ENCODE data around the gene BDKRB2.

The BDKRB2 gene

GRCh38 chr14:96245710-96246538, 41.3 kb downstream of the BDKRB2 start:
- H3K9me3 ChIP-seq (ENCODE audit: insufficient read depth, low read depth, low read length) = 0 out of 2 replicates have a peak, but pooled peaks cover 8% of the 10 kb centered on the region
- H3K27ac ChIP-seq (ENCODE audit: low read depth, low read length) = no peak overlapping the region
- H3K36me3 ChIP-seq (ENCODE audit: insufficient read depth, low read length) = no peaks in the 10 kb centered on the region
- H3K27me3 ChIP-seq (ENCODE audit: insufficient read depth, low read length) = no peaks in the 10 kb centered on the region
- H3K9ac ChIP-seq (ENCODE audit: low read depth, low read length) = no peak overlapping the region
- H3K4me1 ChIP-seq (ENCODE audit: insufficient read depth, low read length) = no peaks in the 10 kb centered on the region
- no peak overlapping the region for H3K4me3 ChIP-seq (ENCODE audit: low read length)
- WGBS = 94% methylated on average over 3 of the region's 3 CpGs

- 85% methylated on average over 1 of the region's 1 CpG for WGBS
- no peaks in the 10 kb centered on the region for H3K36me3 ChIP-seq (ENCODE audit: insufficient read depth, low read length)
Observed at GRCh38 chr14:96246539-96246847, 41.9 kb downstream of the BDKRB2 start.

GRCh38 chr14:96247031-96247430, 42.4 kb downstream of the BDKRB2 start:
- Histone ChIP-seq H3K9ac (ENCODE audit: low read depth, low read length) (no peak overlapping the region), H3K4me1 (ENCODE audit: insufficient read depth, low read length) (no peaks in the 10 kb centered on the region), H3K27me3 (ENCODE audit: insufficient read depth, low read length) (no peaks in the 10 kb centered on the region), H3K36me3 (ENCODE audit: insufficient read depth, low read length) (no peaks in the 10 kb centered on the region), H3K9me3 (ENCODE audit: insufficient read depth, low read depth, low read length) (0 out of 2 replicates have a peak, but pooled peaks cover 8% of the 10 kb centered on the region), H3K27ac (ENCODE audit: low read depth, low read length) (no peak overlapping the region), H3K4me3 (ENCODE audit: low read length) (no peak overlapping the region)
- WGBS = 91% methylated on average over 6 of the region's 6 CpGs

More at GRCh38 chr14:96246539-96246847, 41.9 kb downstream of the BDKRB2 start:
- Histone ChIP-seq H3K4me3 (ENCODE audit: low read length) (no peak overlapping the region), H3K9me3 (ENCODE audit: insufficient read depth, low read depth, low read length) (0 out of 2 replicates have a peak, but pooled peaks cover 8% of the 10 kb centered on the region), H3K4me1 (ENCODE audit: insufficient read depth, low read length) (no peaks in the 10 kb centered on the region), H3K9ac (ENCODE audit: low read depth, low read length) (no peak overlapping the region), H3K27ac (ENCODE audit: low read depth, low read length) (no peak overlapping the region), H3K27me3 (ENCODE audit: insufficient read depth, low read length) (no peaks in the 10 kb centered on the region)

GRCh38 chr14:96249029-96249428, 44.4 kb downstream of the BDKRB2 start:
- H3K36me3 ChIP-seq (ENCODE audit: insufficient read depth, low read length) = no peaks in the 10 kb centered on the region
- H3K27ac ChIP-seq (ENCODE audit: low read depth, low read length) = no peak overlapping the region
- WGBS = 96% methylated on average over 5 of the region's 5 CpGs
- H3K27me3 ChIP-seq (ENCODE audit: insufficient read depth, low read length) = no peaks in the 10 kb centered on the region
- H3K9me3 ChIP-seq (ENCODE audit: insufficient read depth, low read depth, low read length) = no peaks in the 10 kb centered on the region
- no peak overlapping the region for H3K4me3 ChIP-seq (ENCODE audit: low read length)
- no peak overlapping the region for H3K9ac ChIP-seq (ENCODE audit: low read depth, low read length)
- H3K4me1 ChIP-seq (ENCODE audit: insufficient read depth, low read length) = peaks cover 5% of the 10 kb centered on the region; the same call in 1 of the 2 replicates

- H3K9me3 ChIP-seq (ENCODE audit: insufficient read depth, low read depth, low read length) = no peaks in the 10 kb centered on the region
- no peak overlapping the region for H3K27ac ChIP-seq (ENCODE audit: low read depth, low read length)
- H3K27me3 ChIP-seq (ENCODE audit: insufficient read depth, low read length) = no peaks in the 10 kb centered on the region
- 62% methylated on average over 3 of the region's 3 CpGs for WGBS
- H3K9ac ChIP-seq (ENCODE audit: low read depth, low read length) = no peak overlapping the region
- H3K36me3 ChIP-seq (ENCODE audit: insufficient read depth, low read length) = no peaks in the 10 kb centered on the region
- H3K4me1 ChIP-seq (ENCODE audit: insufficient read depth, low read length) = peaks cover 5% of the 10 kb centered on the region; the same call in 1 of the 2 replicates
- no peak overlapping the region for H3K4me3 ChIP-seq (ENCODE audit: low read length)
Observed at GRCh38 chr14:96250485-96250884, 45.8 kb downstream of the BDKRB2 start.

- Histone ChIP-seq H3K36me3 (ENCODE audit: insufficient read depth, low read length) (no peaks in the 10 kb centered on the region), H3K9me3 (ENCODE audit: insufficient read depth, low read depth, low read length) (no peaks in the 10 kb centered on the region), H3K27me3 (ENCODE audit: insufficient read depth, low read length) (no peaks in the 10 kb centered on the region), H3K27ac (ENCODE audit: low read depth, low read length) (no peak overlapping the region), H3K4me1 (ENCODE audit: insufficient read depth, low read length) (peaks cover 5% of the 10 kb centered on the region; the same call in 1 of the 2 replicates), H3K4me3 (ENCODE audit: low read length) (no peak overlapping the region), H3K9ac (ENCODE audit: low read depth, low read length) (no peak overlapping the region)
- 94% methylated on average over 4 of the region's 4 CpGs for WGBS
Observed at GRCh38 chr14:96251656-96252155, 47.1 kb downstream of the BDKRB2 start.

- H3K9me3 ChIP-seq (ENCODE audit: insufficient read depth, low read depth, low read length) = no peaks in the 10 kb centered on the region
- no peak overlapping the region for H3K27ac ChIP-seq (ENCODE audit: low read depth, low read length)
- no peaks in the 10 kb centered on the region for H3K36me3 ChIP-seq (ENCODE audit: insufficient read depth, low read length)
- peaks cover 5% of the 10 kb centered on the region; the same call in 1 of the 2 replicates for H3K4me1 ChIP-seq (ENCODE audit: insufficient read depth, low read length)
- H3K4me3 ChIP-seq (ENCODE audit: low read length) = no peak overlapping the region
- H3K9ac ChIP-seq (ENCODE audit: low read depth, low read length) = no peak overlapping the region
- no peaks in the 10 kb centered on the region for H3K27me3 ChIP-seq (ENCODE audit: insufficient read depth, low read length)
- WGBS = 92% methylated on average over 19 of the region's 19 CpGs
Observed at GRCh38 chr14:96252323-96252998, 47.8 kb downstream of the BDKRB2 start.

GRCh38 chr14:96252999-96253539, 48.4 kb downstream of the BDKRB2 start:
- Histone ChIP-seq H3K27me3 (ENCODE audit: insufficient read depth, low read length) (no peaks in the 10 kb centered on the region), H3K4me1 (ENCODE audit: insufficient read depth, low read length) (peaks cover 5% of the 10 kb centered on the region; the same call in 1 of the 2 replicates), H3K9me3 (ENCODE audit: insufficient read depth, low read depth, low read length) (no peaks in the 10 kb centered on the region), H3K9ac (ENCODE audit: low read depth, low read length) (no peak overlapping the region), H3K27ac (ENCODE audit: low read depth, low read length) (no peak overlapping the region), H3K36me3 (ENCODE audit: insufficient read depth, low read length) (no peaks in the 10 kb centered on the region), H3K4me3 (ENCODE audit: low read length) (no peak overlapping the region)
- 73% methylated on average over 9 of the region's 9 CpGs for WGBS

GRCh38 chr14:96254687-96255086, 50.0 kb downstream of the BDKRB2 start:
- Histone ChIP-seq H3K4me1 (ENCODE audit: insufficient read depth, low read length) (peaks cover 5% of the 10 kb centered on the region; the same call in 1 of the 2 replicates), H3K36me3 (ENCODE audit: insufficient read depth, low read length) (no peaks in the 10 kb centered on the region), H3K4me3 (ENCODE audit: low read length) (no peak overlapping the region), H3K27me3 (ENCODE audit: insufficient read depth, low read length) (no peaks in the 10 kb centered on the region), H3K27ac (ENCODE audit: low read depth, low read length) (no peak overlapping the region), H3K9ac (ENCODE audit: low read depth, low read length) (no peak overlapping the region), H3K9me3 (ENCODE audit: insufficient read depth, low read depth, low read length) (peaks cover 1% of the 10 kb centered on the region; the same call in 1 of the 2 replicates)
- WGBS = 89% methylated on average over 11 of the region's 11 CpGs

- peaks cover 3% of the 10 kb centered on the region; the same call in 1 of the 2 replicates for H3K9me3 ChIP-seq (ENCODE audit: insufficient read depth, low read depth, low read length)
- H3K4me1 ChIP-seq (ENCODE audit: insufficient read depth, low read length) = peaks cover 5% of the 10 kb centered on the region; the same call in 1 of the 2 replicates
- H3K9ac ChIP-seq (ENCODE audit: low read depth, low read length) = no peak within 1 kb of the TSS
- 93% methylated on average over 12 of the region's 12 CpGs for WGBS
- H3K27me3 ChIP-seq (ENCODE audit: insufficient read depth, low read length) = no peaks in the 10 kb centered on the region
- H3K36me3 ChIP-seq (ENCODE audit: insufficient read depth, low read length) = no peaks in the 10 kb centered on the region
- no peak within 1 kb of the TSS for H3K27ac ChIP-seq (ENCODE audit: low read depth, low read length)
- no peak within 1 kb of the TSS for H3K4me3 ChIP-seq (ENCODE audit: low read length)
Observed at GRCh38 chr14:96255501-96256366, 51.1 kb downstream of the BDKRB2 start, which contains the start of gene BDKRB1. Gene BDKRB1 (plus strand): TSS chr14:96256210. CDS start chr14:96263683, 7,473 bp downstream.
